ENCODE data around the gene CLNK. TPM values are rescaled to one million over a fixed set of nuclear protein-coding genes. Genes with fewer than 3 reads are reported as not detected.

The CLNK gene
- total RNA-seq, 2 experiments from 2014 or later = 0.05 to 0.17 TPM

DNA sequence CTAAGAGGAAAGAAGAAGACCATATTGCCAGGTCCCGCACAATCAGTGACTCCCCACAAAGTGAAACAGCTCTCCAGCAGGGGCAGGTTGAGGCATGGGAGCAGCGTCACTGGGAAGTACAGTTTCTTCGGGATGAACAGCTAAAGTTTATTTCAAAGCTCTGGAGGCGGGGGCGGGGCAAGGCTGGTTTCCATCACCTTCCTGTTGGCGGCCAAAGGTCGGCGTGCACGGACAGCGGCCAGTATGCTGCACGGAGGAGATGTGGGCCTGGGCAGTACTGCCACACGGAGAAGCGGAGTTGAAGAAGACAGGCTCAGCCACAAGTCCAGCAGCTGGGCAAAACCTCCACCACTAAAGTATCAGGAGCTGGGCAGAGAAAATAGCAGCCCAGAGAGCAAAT lies 226.4 kb downstream of the CLNK start:
- H3K4me3 Mint-ChIP-seq = peak overlapping the region; percentile 85
- Histone ChIP-seq H3K9me3 (ENCODE audit: control insufficient read depth in 1 of 2, insufficient read depth in 1 of 2, low read length in 2 of 2) (peaks cover 0 to 20% of the 10 kb centered on the region in 2 experiments), H3K27me3 (ENCODE audit: control insufficient read depth in 1 of 2, insufficient read depth in 2 of 2, low read length in 2 of 2) (peaks cover 12 to 13% of the 10 kb centered on the region in 2 experiments), H3K36me3 (ENCODE audit: insufficient read depth, low read length) (peaks cover 10% of the 10 kb centered on the region), H3K4me3 (ENCODE audit: low read length) (no peak overlapping the region), H3K4me1 (ENCODE audit: insufficient read depth, low read length) (peaks cover 38% of the 10 kb centered on the region), H3K27ac (ENCODE audit: low read depth in 1 of 2, low read length in 2 of 2) (no peak overlapping the region)
- peak overlapping the region; percentile 53 for H3K27ac Mint-ChIP-seq
- CTCF ChIA-PET = no interaction called here
- POLR2A ChIA-PET = interaction anchor here (0.7 to 3.1 kb wide), 3 partner anchors 44 to 766 kb away, joined by 4 to 60 read pairs (median 11); partner anchors contain the start of gene WDR1
- peaks cover 2% of the 10 kb centered on the region for H3K9me3 Mint-ChIP-seq
- DNase-seq (peak in 1 of 14 experiments; percentile 26), ATAC-seq (ENCODE audit: poor library complexity) (no peak)
- TF ChIP-seq CTCF (IDR thresholded peaks at IDR 0.05) = no peak
- H3K36me3 Mint-ChIP-seq (ENCODE audit: low read depth) = peaks cover 35% of the 10 kb centered on the region
- H3K27me3 Mint-ChIP-seq = peaks cover 16% of the 10 kb centered on the region
- intact Hi-C loops (cut with DNase I, micrococcal nuclease) = loop anchor here in 1 of 2 experiments (2.0 kb wide), 1 partner anchor 339 kb away; no protein-coding TSS in a partner anchor
- peaks cover 44% of the 10 kb centered on the region for H3K4me1 Mint-ChIP-seq (ENCODE audit: low read depth)

GRCh38 chr4:10457255-10457801 lies 227.2 kb downstream of the CLNK start, which contains the start of gene ZNF518B:
Gene ZNF518B, minus strand, starts transcription at chr4:10457426. Its CDS starts 11,098 bp downstream, at chr4:10446328.
- H3K27ac ChIP-seq (ENCODE audit: low read depth in 1 of 2, low read length in 2 of 2) = peak within 1 kb of the TSS; percentile 26 to 27
- H3K36me3 Mint-ChIP-seq (ENCODE audit: low read depth) = peaks cover 43% of the 10 kb centered on the region

More at GRCh38 chr4:10457255-10457801, 227.2 kb downstream of the CLNK start, which contains the start of gene ZNF518B:
- Histone ChIP-seq H3K27me3 (ENCODE audit: control insufficient read depth in 1 of 2, insufficient read depth in 2 of 2, low read length in 2 of 2) (peaks cover 7 to 9% of the 10 kb centered on the region in 2 experiments), H3K9me3 (ENCODE audit: control insufficient read depth in 1 of 2, insufficient read depth in 1 of 2, low read length in 2 of 2) (peaks cover 0 to 20% of the 10 kb centered on the region in 2 experiments), H3K4me3 (ENCODE audit: low read length) (peak within 1 kb of the TSS; percentile 66), H3K36me3 (ENCODE audit: insufficient read depth, low read length) (peaks cover 19% of the 10 kb centered on the region), H3K4me1 (ENCODE audit: insufficient read depth, low read length) (peaks cover 38% of the 10 kb centered on the region)
- Mint-ChIP-seq H3K4me3 (peak within 1 kb of the TSS; percentile 91), H3K27ac (peak within 1 kb of the TSS; percentile 84), H3K9me3 (peaks cover 5% of the 10 kb centered on the region), H3K4me1 (ENCODE audit: low read depth) (peaks cover 44% of the 10 kb centered on the region), H3K27me3 (peaks cover 7% of the 10 kb centered on the region)
- intact Hi-C loops (cut with DNase I, micrococcal nuclease) = no loop called here
- no peak for TF ChIP-seq CTCF (IDR thresholded peaks at IDR 0.05)
- DNase-seq (peak; percentile 59 to 92 (median 76)), ATAC-seq (ENCODE audit: poor library complexity) (peak; percentile 68)
- ChIA-PET CTCF (no interaction called here), POLR2A (interaction anchor here (0.7 to 3.1 kb wide), 7 partner anchors 11 to 766 kb away, joined by 3 to 60 read pairs (median 4); partner anchors contain the start of gene WDR1)

Measured in CD4-positive, alpha-beta T cell (primary cell).